Measurements from ENCODE around the gene MDM4. TPM values are rescaled to one million over a fixed set of nuclear protein-coding genes. Genes with fewer than 3 reads are reported as not detected.

The MDM4 gene
- total RNA-seq, 1 donor from 2014 or later: 90.1 TPM

GRCh38 chr1:204498981-204499380 lies 17.2 kb upstream of the MDM4 start:
- intact Hi-C loops (cut with DNase I): loop anchor here (10.0 kb wide), 1 partner anchor 334 kb away; the partner anchor contains the start of gene REN
- H3K27ac ChIP-seq: no peak overlapping the region
- no peaks in the 10 kb centered on the region for H3K36me3 ChIP-seq
- TF ChIP-seq CTCF (IDR thresholded peaks at IDR 0.05) (no peak), POLR2AphosphoS5 (IDR thresholded peaks at IDR 0.05; ENCODE audit: insufficient read depth in 1 of 2, low read depth in 1 of 2) (no peak), POLR2A (IDR thresholded peaks at IDR 0.05) (no peak)
- H3K9me3 ChIP-seq: no peaks in the 10 kb centered on the region
- peaks cover 4% of the 10 kb centered on the region for H3K4me1 ChIP-seq
- no peak overlapping the region for H3K4me3 ChIP-seq
- DNase-seq (ENCODE audit: extremely low spot score in 2 of 2): no peak
- no peaks in the 10 kb centered on the region for H3K27me3 ChIP-seq

- no peaks in the 10 kb centered on the region for H3K36me3 ChIP-seq
- H3K9me3 ChIP-seq: no peaks in the 10 kb centered on the region
- H3K4me3 ChIP-seq: no peak overlapping the region
- peaks cover 4% of the 10 kb centered on the region for H3K4me1 ChIP-seq
- no peaks in the 10 kb centered on the region for H3K27me3 ChIP-seq
- intact Hi-C loops (cut with DNase I): loop anchor here (5.0 to 10.0 kb wide), 2 partner anchors 67 to 335 kb away; partner anchors contain the start of gene REN
- DNase-seq (ENCODE audit: extremely low spot score in 2 of 2): no peak
- TF ChIP-seq POLR2AphosphoS5 (IDR thresholded peaks at IDR 0.05; ENCODE audit: insufficient read depth in 1 of 2, low read depth in 1 of 2) (no peak), POLR2A (IDR thresholded peaks at IDR 0.05) (no peak), CTCF (IDR thresholded peaks at IDR 0.05) (no peak)
- H3K27ac ChIP-seq: no peak overlapping the region
These were observed 16.4 kb upstream of the MDM4 start for GRCh38 chr1:204499511-204500468.

GRCh38 chr1:204502241-204502640 lies 14.0 kb upstream of the MDM4 start:
- Histone ChIP-seq H3K4me3 (no peak overlapping the region), H3K4me1 (no peaks in the 10 kb centered on the region), H3K9me3 (no peaks in the 10 kb centered on the region), H3K27ac (no peak overlapping the region), H3K36me3 (no peaks in the 10 kb centered on the region), H3K27me3 (no peaks in the 10 kb centered on the region)
- intact Hi-C loops (cut with DNase I): loop anchor here (5.0 kb wide), 1 partner anchor 70 kb away; no protein-coding TSS in a partner anchor
- TF ChIP-seq POLR2AphosphoS5 (IDR thresholded peaks at IDR 0.05; ENCODE audit: insufficient read depth in 1 of 2, low read depth in 1 of 2) (no peak), CTCF (IDR thresholded peaks at IDR 0.05) (no peak), POLR2A (IDR thresholded peaks at IDR 0.05) (no peak)
- no peak for DNase-seq (ENCODE audit: extremely low spot score in 2 of 2)

GRCh38 chr1:204503122-204503912 lies 12.9 kb upstream of the MDM4 start:
- Histone ChIP-seq H3K9me3 (no peaks in the 10 kb centered on the region), H3K4me1 (no peaks in the 10 kb centered on the region), H3K27me3 (no peaks in the 10 kb centered on the region), H3K4me3 (no peak overlapping the region), H3K36me3 (no peaks in the 10 kb centered on the region), H3K27ac (no peak overlapping the region)
- intact Hi-C loops (cut with DNase I): loop anchor here (5.0 kb wide), 1 partner anchor 71 kb away; no protein-coding TSS in a partner anchor
- TF ChIP-seq CTCF (IDR thresholded peaks at IDR 0.05) (peak; percentile 72 to 79 (median 74)), POLR2AphosphoS5 (IDR thresholded peaks at IDR 0.05; ENCODE audit: insufficient read depth in 1 of 2, low read depth in 1 of 2) (peak in 1 of 2 donors; percentile 61), POLR2A (IDR thresholded peaks at IDR 0.05) (no peak)
- DNase-seq (ENCODE audit: extremely low spot score in 2 of 2): no peak

All from vagina (tissue), 2 donors.